GM19240 (cell line): ENCODE measurements around the gene EFNA1.
"Not testable (repeated sequence)": the region's sequence is repeated elsewhere in the genome, so short reads cannot be mapped to it uniquely, and the experiment has no call there.

Experiments used
- DNase-seq: peaks from one replicate; pipeline ENCODE4 v3.0.0; 2011; ENCODE audit warnings: low spot score; ENCODE audit not compliant: insufficient read length

The EFNA1 gene

GRCh38 chr1:155092131-155092530 is 35.5 kb upstream of the EFNA1 start:
- DNase-seq = no peak

GRCh38 chr1:155092641-155093040 is 35.0 kb upstream of the EFNA1 start:
- DNase-seq = no peak

- no peak for DNase-seq
Measured at GRCh38 chr1:155093911-155094621, 33.6 kb upstream of the EFNA1 start.

GRCh38 chr1:155094622-155094948 is 33.1 kb upstream of the EFNA1 start:
- DNase-seq = no peak

GRCh38 chr1:155099331-155099730 is 28.3 kb upstream of the EFNA1 start:
- DNase-seq = no peak

- DNase-seq = no peak
Measured at GRCh38 chr1:155103325-155103724, 24.4 kb upstream of the EFNA1 start.

- DNase-seq = no peak
Measured at GRCh38 chr1:155104605-155105534, 22.8 kb upstream of the EFNA1 start.

- DNase-seq = no peak
Measured at GRCh38 chr1:155105604-155106011, 22.1 kb upstream of the EFNA1 start.

GRCh38 chr1:155106862-155107261 is 20.8 kb upstream of the EFNA1 start:
- DNase-seq = no peak

GRCh38 chr1:155107309-155108264 is 20.1 kb upstream of the EFNA1 start:
- DNase-seq = no peak

GRCh38 chr1:155108296-155108695 is 19.4 kb upstream of the EFNA1 start:
- no peak for DNase-seq

GRCh38 chr1:155110381-155110780 is 17.3 kb upstream of the EFNA1 start:
- no peak for DNase-seq

- no peak for DNase-seq
Measured at GRCh38 chr1:155110826-155111225, 16.9 kb upstream of the EFNA1 start.

GRCh38 chr1:155113450-155113980 is 14.2 kb upstream of the EFNA1 start:
- DNase-seq = no peak

GRCh38 chr1:155116113-155116764 is 11.4 kb upstream of the EFNA1 start:
- no peak for DNase-seq

GRCh38 chr1:155117610-155118009 is 10.1 kb upstream of the EFNA1 start:
- DNase-seq = no peak

GRCh38 chr1:155118090-155118489 is 9.6 kb upstream of the EFNA1 start:
- not testable (repeated sequence) for DNase-seq

- DNase-seq = no peak
Measured at GRCh38 chr1:155120253-155120652, 7.4 kb upstream of the EFNA1 start.

GRCh38 chr1:155121249-155121648 is 6.4 kb upstream of the EFNA1 start:
- no peak for DNase-seq

- no peak for DNase-seq
Measured at GRCh38 chr1:155122308-155122707, 5.4 kb upstream of the EFNA1 start.

- no peak for DNase-seq
Measured at GRCh38 chr1:155123801-155124200, 3.9 kb upstream of the EFNA1 start.
